ENCODE results near the gene EML4.

- TF ChIP-seq CTCF (IDR thresholded peaks at IDR 0.05) (no peak), POLR2A (IDR thresholded peaks at IDR 0.05) (no peak), EP300 (IDR thresholded peaks at IDR 0.05) (no peak)
These were observed 54.1 kb downstream of the EML4 start for GRCh38 chr2:42223067-42223854.

Measured in tibial nerve (tissue), 4 donors.